Measurements from ENCODE around the gene HACD2. TPM values are rescaled to one million over a fixed set of nuclear protein-coding genes. Genes with fewer than 3 reads are reported as not detected.

Gene HACD2
- polyA plus RNA-seq, 1 of the 3 experiments (the other 2 are of a cell fraction) = 13.8 TPM

DNA sequence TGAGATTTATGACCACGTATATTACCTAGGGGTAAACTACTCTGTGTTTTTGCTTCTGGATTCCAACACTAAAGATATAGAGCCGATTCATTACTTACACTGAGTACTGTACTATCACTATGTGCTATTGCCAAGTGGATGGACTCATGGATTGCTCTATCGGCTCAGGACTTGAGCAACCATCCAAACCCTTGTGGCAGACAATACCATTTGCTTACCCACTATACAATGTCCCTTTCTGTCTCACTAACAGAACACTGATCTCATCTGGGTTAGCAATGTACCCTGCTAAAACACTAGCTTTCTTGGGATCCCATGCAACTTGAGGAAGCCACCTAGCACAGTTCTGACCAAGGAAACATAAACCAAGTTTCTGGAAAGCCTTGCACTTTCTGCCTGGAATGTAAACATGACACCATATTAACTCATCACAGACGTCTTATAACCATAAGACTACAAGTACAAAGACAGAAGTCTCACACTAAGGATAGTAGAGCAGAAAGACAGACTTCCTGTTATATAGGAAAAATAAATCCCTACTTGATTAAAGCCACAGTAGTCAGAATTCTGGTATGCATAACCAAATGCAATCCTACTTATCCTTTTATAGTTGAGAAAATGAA, 38.6 kb downstream of the HACD2 start:
- H3K9ac ChIP-seq = no peak overlapping the region
- no peak for TF ChIP-seq FOSL2 (IDR thresholded peaks at IDR 0.05; ENCODE audit: borderline replicate concordance, low read depth)
- TF ChIP-seq SIN3A (IDR thresholded peaks at IDR 0.05; ENCODE audit: borderline replicate concordance, low read depth, low read length) = no peak
- no peak for TF ChIP-seq FOXM1 (IDR thresholded peaks at IDR 0.05; ENCODE audit: low read depth)
- no peak for TF ChIP-seq GABPA (IDR thresholded peaks at IDR 0.05; ENCODE audit: low read depth)
- TF ChIP-seq NRF1 (IDR thresholded peaks at IDR 0.05; ENCODE audit: low read depth, low read length) = no peak
- TF ChIP-seq RAD21 (IDR thresholded peaks at IDR 0.05; ENCODE audit: low read length) = no peak
- no peak for TF ChIP-seq FOXJ3 (CRISPR knock-in tag; IDR thresholded peaks at IDR 0.05)
- TF ChIP-seq YY1 (IDR thresholded peaks at IDR 0.05; ENCODE audit: low read depth) = no peak
- no peak for TF ChIP-seq RFX5 (IDR thresholded peaks at IDR 0.05; ENCODE audit: low read length)
- TF ChIP-seq, protein P1, sequence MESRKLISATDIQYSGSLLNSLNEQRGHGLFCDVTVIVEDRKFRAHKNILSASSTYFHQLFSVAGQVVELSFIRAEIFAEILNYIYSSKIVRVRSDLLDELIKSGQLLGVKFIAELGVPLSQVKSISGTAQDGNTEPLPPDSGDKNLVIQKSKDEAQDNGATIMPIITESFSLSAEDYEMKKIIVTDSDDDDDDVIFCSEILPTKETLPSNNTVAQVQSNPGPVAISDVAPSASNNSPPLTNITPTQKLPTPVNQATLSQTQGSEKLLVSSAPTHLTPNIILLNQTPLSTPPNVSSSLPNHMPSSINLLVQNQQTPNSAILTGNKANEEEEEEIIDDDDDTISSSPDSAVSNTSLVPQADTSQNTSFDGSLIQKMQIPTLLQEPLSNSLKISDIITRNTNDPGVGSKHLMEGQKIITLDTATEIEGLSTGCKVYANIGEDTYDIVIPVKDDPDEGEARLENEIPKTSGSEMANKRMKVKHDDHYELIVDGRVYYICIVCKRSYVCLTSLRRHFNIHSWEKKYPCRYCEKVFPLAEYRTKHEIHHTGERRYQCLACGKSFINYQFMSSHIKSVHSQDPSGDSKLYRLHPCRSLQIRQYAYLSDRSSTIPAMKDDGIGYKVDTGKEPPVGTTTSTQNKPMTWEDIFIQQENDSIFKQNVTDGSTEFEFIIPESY (IDR thresholded peaks at IDR 0.05; ENCODE audit: borderline replicate concordance, low read depth) = no peak
- no peak for TF ChIP-seq TAF1 (IDR thresholded peaks at IDR 0.05; ENCODE audit: borderline replicate concordance, low read depth, low read length)
- TF ChIP-seq JUND (IDR thresholded peaks at IDR 0.05) = no peak
- no peak for TF ChIP-seq TEAD4 (IDR thresholded peaks at IDR 0.05; ENCODE audit: borderline replicate concordance, insufficient read depth)
- no peak for TF ChIP-seq USF2 (IDR thresholded peaks at IDR 0.05; ENCODE audit: borderline replicate concordance, low read depth, low read length)
- TF ChIP-seq RCOR1 (IDR thresholded peaks at IDR 0.05; ENCODE audit: low read length) = no peak
- H3K79me2 ChIP-seq (ENCODE audit: insufficient read depth) = no peaks in the 10 kb centered on the region; the same call in 1 of the 2 replicates
- peaks cover 0 to 6% of the 10 kb centered on the region in 2 experiments; a peak in 1 of 4 replicates for H3K4me1 ChIP-seq (ENCODE audit: control insufficient read depth in 1 of 2, insufficient read depth in 2 of 2, low read depth in 1 of 2, low read length in 1 of 2)
- no peaks in the 10 kb centered on the region for H3K9me3 ChIP-seq
- no peaks in the 10 kb centered on the region for H3K27me3 ChIP-seq (ENCODE audit: insufficient read depth)
- 72% methylated on average over 4 of the region's 4 CpGs for WGBS (ENCODE audit: low lambda C conversion rate)
- H3K9me2 ChIP-seq = no peaks in the 10 kb centered on the region
- ChIA-PET POLR2A (no interaction called here), CTCF (no interaction called here)
- peaks cover 12% of the 10 kb centered on the region for H3F3A ChIP-seq (replicated peaks; ENCODE audit: insufficient read depth)
- H3K27ac ChIP-seq (ENCODE audit: low read depth in 2 of 2, low read length in 1 of 2) = peak overlapping the region in 1 of 2 experiments; percentile 46; a peak in 2 of 4 replicates
- no peak for DNase-seq
- H3K4me3 ChIP-seq (ENCODE audit: low read depth in 2 of 2, low read length in 1 of 2) = no peak overlapping the region
- H4K20me1 ChIP-seq (ENCODE audit: insufficient read depth) = peaks cover 4% of the 10 kb centered on the region; the same call in 1 of the 2 replicates
- H3K36me3 ChIP-seq (replicated peaks in 1 of 2; ENCODE audit: control insufficient read depth in 1 of 2, insufficient read depth in 2 of 2, low read length in 1 of 2) = peaks cover 2 to 5% of the 10 kb centered on the region in 2 experiments
- H2AFZ ChIP-seq (ENCODE audit: low read depth) = peak overlapping the region; percentile 23; the same call in 1 of the 2 replicates
- H3K4me2 ChIP-seq = 0 out of 2 replicates have a peak overlapping the region, but pooled peaks have one; percentile 35

DNA sequence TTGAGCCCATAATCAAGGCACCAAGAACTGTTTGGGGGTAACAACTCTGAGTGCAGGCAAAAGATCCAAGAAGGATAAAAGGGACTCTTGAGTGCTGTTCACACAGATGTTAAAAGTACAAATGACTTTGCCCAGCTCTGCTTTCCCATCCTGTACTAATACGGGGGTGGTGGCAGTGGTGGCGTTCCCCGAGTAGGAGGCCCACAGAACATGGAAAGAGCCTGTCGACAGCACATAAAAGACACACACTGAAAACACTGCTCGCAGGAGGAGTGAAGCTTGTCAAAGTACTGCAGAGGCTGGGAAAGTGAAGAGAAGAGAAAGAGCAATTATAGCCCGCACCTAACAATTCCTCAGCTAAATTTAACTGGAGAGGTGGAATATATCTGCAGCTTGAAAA, 40.9 kb downstream of the HACD2 start:
- TF ChIP-seq, protein P2, sequence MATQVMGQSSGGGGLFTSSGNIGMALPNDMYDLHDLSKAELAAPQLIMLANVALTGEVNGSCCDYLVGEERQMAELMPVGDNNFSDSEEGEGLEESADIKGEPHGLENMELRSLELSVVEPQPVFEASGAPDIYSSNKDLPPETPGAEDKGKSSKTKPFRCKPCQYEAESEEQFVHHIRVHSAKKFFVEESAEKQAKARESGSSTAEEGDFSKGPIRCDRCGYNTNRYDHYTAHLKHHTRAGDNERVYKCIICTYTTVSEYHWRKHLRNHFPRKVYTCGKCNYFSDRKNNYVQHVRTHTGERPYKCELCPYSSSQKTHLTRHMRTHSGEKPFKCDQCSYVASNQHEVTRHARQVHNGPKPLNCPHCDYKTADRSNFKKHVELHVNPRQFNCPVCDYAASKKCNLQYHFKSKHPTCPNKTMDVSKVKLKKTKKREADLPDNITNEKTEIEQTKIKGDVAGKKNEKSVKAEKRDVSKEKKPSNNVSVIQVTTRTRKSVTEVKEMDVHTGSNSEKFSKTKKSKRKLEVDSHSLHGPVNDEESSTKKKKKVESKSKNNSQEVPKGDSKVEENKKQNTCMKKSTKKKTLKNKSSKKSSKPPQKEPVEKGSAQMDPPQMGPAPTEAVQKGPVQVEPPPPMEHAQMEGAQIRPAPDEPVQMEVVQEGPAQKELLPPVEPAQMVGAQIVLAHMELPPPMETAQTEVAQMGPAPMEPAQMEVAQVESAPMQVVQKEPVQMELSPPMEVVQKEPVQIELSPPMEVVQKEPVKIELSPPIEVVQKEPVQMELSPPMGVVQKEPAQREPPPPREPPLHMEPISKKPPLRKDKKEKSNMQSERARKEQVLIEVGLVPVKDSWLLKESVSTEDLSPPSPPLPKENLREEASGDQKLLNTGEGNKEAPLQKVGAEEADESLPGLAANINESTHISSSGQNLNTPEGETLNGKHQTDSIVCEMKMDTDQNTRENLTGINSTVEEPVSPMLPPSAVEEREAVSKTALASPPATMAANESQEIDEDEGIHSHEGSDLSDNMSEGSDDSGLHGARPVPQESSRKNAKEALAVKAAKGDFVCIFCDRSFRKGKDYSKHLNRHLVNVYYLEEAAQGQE (IDR thresholded peaks at IDR 0.05; ENCODE audit: low read depth, low read length) = no peak
- TF ChIP-seq MAX (IDR thresholded peaks at IDR 0.05; ENCODE audit: low read depth) (no peak), TEAD4 (IDR thresholded peaks at IDR 0.05; ENCODE audit: borderline replicate concordance, insufficient read depth) (no peak), RCOR1 (IDR thresholded peaks at IDR 0.05; ENCODE audit: low read length) (no peak), TAF1 (IDR thresholded peaks at IDR 0.05; ENCODE audit: borderline replicate concordance, low read depth, low read length) (no peak), MEF2A (IDR thresholded peaks at IDR 0.05; ENCODE audit: borderline replicate concordance, low read depth) (no peak), JUND (IDR thresholded peaks at IDR 0.05) (no peak), TCF12 (IDR thresholded peaks at IDR 0.05) (no peak)
- Histone ChIP-seq H3K4me1 (ENCODE audit: control insufficient read depth in 1 of 2, insufficient read depth in 2 of 2, low read depth in 1 of 2, low read length in 1 of 2) (peaks cover 0 to 6% of the 10 kb centered on the region in 2 experiments; a peak in 1 of 4 replicates), H3K36me3 (replicated peaks in 1 of 2; ENCODE audit: control insufficient read depth in 1 of 2, insufficient read depth in 2 of 2, low read length in 1 of 2) (peaks cover 0 to 5% of the 10 kb centered on the region in 2 experiments), H3K9me2 (no peaks in the 10 kb centered on the region), H3K79me2 (ENCODE audit: insufficient read depth) (peaks cover 3% of the 10 kb centered on the region), H3K27ac (ENCODE audit: low read depth in 2 of 2, low read length in 1 of 2) (no peak overlapping the region), H3K4me3 (ENCODE audit: low read depth in 2 of 2, low read length in 1 of 2) (no peak overlapping the region), H3K4me2 (no peak overlapping the region), H4K20me1 (ENCODE audit: insufficient read depth) (peaks cover 4% of the 10 kb centered on the region; the same call in 1 of the 2 replicates), H2AFZ (ENCODE audit: low read depth) (no peak overlapping the region), H3K9ac (no peak overlapping the region), H3K27me3 (ENCODE audit: insufficient read depth) (no peaks in the 10 kb centered on the region), H3K9me3 (no peaks in the 10 kb centered on the region), H3F3A (replicated peaks; ENCODE audit: insufficient read depth) (peaks cover 24% of the 10 kb centered on the region)
- DNase-seq = no peak
- WGBS (ENCODE audit: low lambda C conversion rate) = 97% methylated on average over 6 of the region's 6 CpGs
- ChIA-PET POLR2A (no interaction called here), CTCF (interaction anchor here (0.8 to 2.8 kb wide), 5 partner anchors 12 to 215 kb away, joined by 4 to 21 read pairs (median 5); no protein-coding TSS in a partner anchor)

Data from SK-N-SH (cell line).